ENCODE data around the gene ASTN1.

The ASTN1 gene

GRCh38 chr1:176904057-176904751, 260.3 kb downstream of the ASTN1 start:
- no peak for DNase-seq (ENCODE audit: low read depth, low spot score)
- TF ChIP-seq CTCF (IDR thresholded peaks at IDR 0.05; ENCODE audit: low read depth, low read length) = no peak
- H3K4me3 ChIP-seq (ENCODE audit: low read depth, low read length) = no peak overlapping the region
- in situ Hi-C loops (cut with HindIII; ENCODE audit: low sequenced_read_pairs) = no loop called here

DNA sequence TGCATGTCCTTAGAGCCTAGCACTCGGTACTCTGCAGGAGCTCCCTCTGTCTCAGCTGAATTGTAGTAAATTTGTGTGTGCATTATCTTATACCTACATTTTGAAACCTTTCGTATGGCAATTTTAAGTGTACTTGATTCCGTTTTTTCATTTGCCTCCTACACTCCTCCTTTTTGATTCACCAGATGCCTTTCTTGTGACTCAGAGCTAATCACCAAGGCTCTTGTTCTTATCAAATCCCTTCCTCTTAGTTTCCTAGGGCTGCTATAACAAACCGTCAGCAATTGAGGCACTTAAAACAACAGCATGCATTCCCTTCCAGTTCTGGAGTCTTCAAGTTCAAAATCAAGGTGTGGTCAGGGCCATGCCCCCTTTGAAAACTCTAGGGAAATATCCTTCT, 261.0 kb downstream of the ASTN1 start:
- no peak overlapping the region for H3K4me3 ChIP-seq (ENCODE audit: low read depth, low read length)
- in situ Hi-C loops (cut with HindIII; ENCODE audit: low sequenced_read_pairs) = no loop called here
- DNase-seq (ENCODE audit: low read depth, low spot score) = peak; percentile 33
- TF ChIP-seq CTCF (IDR thresholded peaks at IDR 0.05; ENCODE audit: low read depth, low read length) = no peak

DNA sequence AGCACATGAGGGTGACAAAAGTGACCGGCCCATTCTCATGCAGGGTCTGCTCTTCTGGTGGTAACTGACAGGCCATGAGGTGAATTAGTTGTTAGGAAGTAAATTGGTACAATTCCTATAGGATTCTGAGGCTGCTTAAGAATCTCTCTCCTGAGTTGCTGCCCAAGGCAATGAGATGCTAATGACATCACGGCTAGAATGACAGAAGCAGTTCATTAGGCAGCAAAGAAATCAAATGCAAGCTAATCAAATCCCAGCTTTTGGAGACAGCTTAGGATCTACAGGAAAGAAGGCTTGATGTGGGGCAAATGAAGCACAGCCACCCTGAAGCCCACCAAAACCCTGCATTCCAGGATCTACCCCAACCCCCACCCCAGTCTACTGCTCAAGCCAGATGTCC, 265.2 kb downstream of the ASTN1 start:
- in situ Hi-C loops (cut with HindIII; ENCODE audit: low sequenced_read_pairs) = no loop called here
- no peak for TF ChIP-seq CTCF (IDR thresholded peaks at IDR 0.05; ENCODE audit: low read depth, low read length)
- DNase-seq (ENCODE audit: low read depth, low spot score) = no peak
- no peak overlapping the region for H3K4me3 ChIP-seq (ENCODE audit: low read depth, low read length)

- in situ Hi-C loops (cut with HindIII; ENCODE audit: low sequenced_read_pairs) = no loop called here
- TF ChIP-seq CTCF (IDR thresholded peaks at IDR 0.05; ENCODE audit: low read depth, low read length) = peak; percentile 89
- DNase-seq (ENCODE audit: low read depth, low spot score) = peak; percentile 62
- H3K4me3 ChIP-seq (ENCODE audit: low read depth, low read length) = peak overlapping the region; percentile 7
Observed at GRCh38 chr1:176897350-176898236, 266.9 kb downstream of the ASTN1 start.

- no peak for DNase-seq (ENCODE audit: low read depth, low spot score)
- in situ Hi-C loops (cut with HindIII; ENCODE audit: low sequenced_read_pairs) = no loop called here
- TF ChIP-seq CTCF (IDR thresholded peaks at IDR 0.05; ENCODE audit: low read depth, low read length) = no peak
- no peak overlapping the region for H3K4me3 ChIP-seq (ENCODE audit: low read depth, low read length)
Observed at GRCh38 chr1:176896216-176896615, 268.3 kb downstream of the ASTN1 start.

DNA sequence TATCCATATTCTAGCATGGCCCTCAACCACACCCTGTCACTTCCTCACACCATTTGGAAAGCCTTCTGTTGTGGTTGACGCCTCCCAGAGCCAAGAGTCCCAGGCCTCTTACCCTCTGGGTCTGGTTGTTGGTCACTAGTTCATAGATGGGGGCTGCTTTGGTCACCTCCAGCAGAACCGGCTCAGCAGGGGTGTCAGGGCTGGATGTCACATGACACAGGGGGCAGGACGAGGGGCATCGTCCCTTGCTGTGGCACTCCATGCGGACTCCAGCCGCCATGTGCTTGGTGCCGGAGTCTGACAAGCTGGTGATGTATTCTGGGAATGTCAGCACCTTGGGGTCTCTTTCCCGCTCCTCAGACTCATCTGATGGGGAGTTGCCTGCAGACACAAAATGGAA, 270.1 kb downstream of the ASTN1 start:
- H3K4me3 ChIP-seq (ENCODE audit: low read depth, low read length) = no peak overlapping the region
- in situ Hi-C loops (cut with HindIII; ENCODE audit: low sequenced_read_pairs) = no loop called here
- no peak for DNase-seq (ENCODE audit: low read depth, low spot score)
- no peak for TF ChIP-seq CTCF (IDR thresholded peaks at IDR 0.05; ENCODE audit: low read depth, low read length)

All from astrocyte of the spinal cord (primary cell).